ENCODE data around the gene AHCYL1. TPM values are rescaled to one million over a fixed set of nuclear protein-coding genes. Genes with fewer than 3 reads are reported as not detected.

Gene AHCYL1
- total and polyA plus RNA-seq, 10 of the 15 experiments (the other 5 are each of a cell fraction or from before 2014, with no cell fraction given) = 24.7 to 73.6 (median 46.8) TPM

GRCh38 chr1:109959632-109959973 is 25.0 kb upstream of the AHCYL1 start:
- POLR2A ChIA-PET = no interaction called here
- no peak for FAIRE-seq

GRCh38 chr1:109959974-109960744 is 24.4 kb upstream of the AHCYL1 start:
- Histone ChIP-seq H3K27me3 (replicated peaks in 1 of 2; ENCODE audit: control insufficient read depth in 2 of 2, insufficient read depth in 2 of 2, low read length in 1 of 2) (no peaks in the 10 kb centered on the region), H3K4me3 (no peak overlapping the region), H3K9me3 (replicated peaks; ENCODE audit: control insufficient read depth, insufficient read depth, low read length) (no peaks in the 10 kb centered on the region), H3K9ac (ENCODE audit: control insufficient read depth, insufficient read depth, low read length) (no peak overlapping the region), H4K20me1 (ENCODE audit: control insufficient read depth, insufficient read depth) (no peaks in the 10 kb centered on the region), H3K36me3 (ENCODE audit: control insufficient read depth in 2 of 2, insufficient read depth in 2 of 2, low read length in 1 of 2) (no peaks in the 10 kb centered on the region), H3K27ac (ENCODE audit: control insufficient read depth, insufficient read depth) (no peak overlapping the region), H3K79me2 (ENCODE audit: control insufficient read depth, insufficient read depth, low read length) (no peaks in the 10 kb centered on the region), H3K4me2 (ENCODE audit: control insufficient read depth, insufficient read depth) (no peak overlapping the region), H3K4me1 (ENCODE audit: control insufficient read depth, insufficient read depth, low read length) (no peaks in the 10 kb centered on the region), H2AFZ (ENCODE audit: control insufficient read depth, low read depth, low read length) (no peak overlapping the region)
- ChIA-PET SMC1A (ENCODE audit: uncharacterized antibody, unreplicated experiment) (interaction anchor here (0.7 to 2.1 kb wide), 2 partner anchors 13 to 39 kb away, joined by 3 to 8 read pairs; no protein-coding TSS in a partner anchor), POLR2A (no interaction called here), CTCF (interaction anchor here (0.9 to 1.8 kb wide), 3 partner anchors 24 to 320 kb away, joined by 3 to 13 read pairs (median 3); partner anchors contain the start of gene AHCYL1), RAD21 (ENCODE audit: unreplicated experiment) (interaction anchor here (0.9 kb wide), 1 partner anchor 25 kb away, joined by 3 read pairs; the partner anchor contains the start of gene AHCYL1)
- TF ChIP-seq CEBPZ (IDR thresholded peaks at IDR 0.05; ENCODE audit: low read depth, low read length) (no peak), BCL11A (IDR thresholded peaks at IDR 0.05; ENCODE audit: low read depth, low read length) (no peak), NFYA (IDR thresholded peaks at IDR 0.05; ENCODE audit: borderline replicate concordance, low read depth, low read length) (no peak), SIN3A (IDR thresholded peaks at IDR 0.05; ENCODE audit: low read depth, low read length) (no peak)
- intact Hi-C loops (cut with micrococcal nuclease; ENCODE audit: unreplicated experiment) (no loop called here), in situ Hi-C loops (cut with MboI) (no loop called here)
- no peak for ATAC-seq
- BruUV-seq (replicated peaks) = no TSS peak
- no peak for FAIRE-seq
- DNase-seq (ENCODE audit: low read depth, low spot score) = no peak
- 45% methylated on average over 7 of the region's 7 CpGs for WGBS (ENCODE audit: insufficient coverage, insufficient replicate concordance, low lambda C conversion rate, missing lambda C conversion rate)

More at GRCh38 chr1:109959632-109959973, 25.0 kb upstream of the AHCYL1 start:
- ATAC-seq (no peak), DNase-seq (ENCODE audit: low read depth, low spot score) (no peak)
- no peaks in the 10 kb centered on the region for H3K4me1 ChIP-seq (ENCODE audit: control insufficient read depth, insufficient read depth, low read length)
- no TSS peak for BruUV-seq (replicated peaks)
- no peaks in the 10 kb centered on the region for H3K27me3 ChIP-seq (replicated peaks in 1 of 2; ENCODE audit: control insufficient read depth in 2 of 2, insufficient read depth in 2 of 2, low read length in 1 of 2)
- H3K4me2 ChIP-seq (ENCODE audit: control insufficient read depth, insufficient read depth) = no peak overlapping the region
- intact Hi-C loops (cut with micrococcal nuclease; ENCODE audit: unreplicated experiment) = no loop called here
- WGBS (ENCODE audit: insufficient coverage, insufficient replicate concordance, low lambda C conversion rate, missing lambda C conversion rate) = 0% methylated on average over 1 of the region's 1 CpG
- CTCF ChIA-PET = interaction anchor here (0.9 to 1.8 kb wide), 3 partner anchors 24 to 319 kb away, joined by 3 to 13 read pairs (median 3); partner anchors contain the start of gene AHCYL1
- TF ChIP-seq FOXM1 (IDR thresholded peaks at IDR 0.05; ENCODE audit: low read depth, low read length) = no peak
- SMC1A ChIA-PET (ENCODE audit: uncharacterized antibody, unreplicated experiment) = interaction anchor here (0.7 to 2.1 kb wide), 3 partner anchors 13 to 39 kb away, joined by 3 to 8 read pairs (median 5); no protein-coding TSS in a partner anchor
- H3K79me2 ChIP-seq (ENCODE audit: control insufficient read depth, insufficient read depth, low read length) = no peaks in the 10 kb centered on the region
- RAD21 ChIA-PET (ENCODE audit: unreplicated experiment) = interaction anchor here (0.9 kb wide), 1 partner anchor 25 kb away, joined by 3 read pairs; the partner anchor contains the start of gene AHCYL1
- no peak overlapping the region for H3K9ac ChIP-seq (ENCODE audit: control insufficient read depth, insufficient read depth, low read length)
- H3K27ac ChIP-seq (ENCODE audit: control insufficient read depth, insufficient read depth) = no peak overlapping the region
- H2AFZ ChIP-seq (ENCODE audit: control insufficient read depth, low read depth, low read length) = no peak overlapping the region
- H3K9me3 ChIP-seq (replicated peaks; ENCODE audit: control insufficient read depth, insufficient read depth, low read length) = no peaks in the 10 kb centered on the region
- H3K4me3 ChIP-seq = no peak overlapping the region
- no peaks in the 10 kb centered on the region for H3K36me3 ChIP-seq (ENCODE audit: control insufficient read depth in 2 of 2, insufficient read depth in 2 of 2, low read length in 1 of 2)
- H4K20me1 ChIP-seq (ENCODE audit: control insufficient read depth, insufficient read depth) = no peaks in the 10 kb centered on the region
- in situ Hi-C loops (cut with MboI) = no loop called here

Data from GM12878 (cell line).